Fibroblast of skin of back (primary cell): ENCODE results near the gene YIF1A.
"Not testable (repeated sequence)": the region's sequence is repeated elsewhere in the genome, so short reads cannot be mapped to it uniquely, and the experiment has no call there.

Source experiments
- DNase-seq: peaks from one replicate; pipeline ENCODE4 v3.0.0-alpha.2; 2013

The YIF1A gene

DNA sequence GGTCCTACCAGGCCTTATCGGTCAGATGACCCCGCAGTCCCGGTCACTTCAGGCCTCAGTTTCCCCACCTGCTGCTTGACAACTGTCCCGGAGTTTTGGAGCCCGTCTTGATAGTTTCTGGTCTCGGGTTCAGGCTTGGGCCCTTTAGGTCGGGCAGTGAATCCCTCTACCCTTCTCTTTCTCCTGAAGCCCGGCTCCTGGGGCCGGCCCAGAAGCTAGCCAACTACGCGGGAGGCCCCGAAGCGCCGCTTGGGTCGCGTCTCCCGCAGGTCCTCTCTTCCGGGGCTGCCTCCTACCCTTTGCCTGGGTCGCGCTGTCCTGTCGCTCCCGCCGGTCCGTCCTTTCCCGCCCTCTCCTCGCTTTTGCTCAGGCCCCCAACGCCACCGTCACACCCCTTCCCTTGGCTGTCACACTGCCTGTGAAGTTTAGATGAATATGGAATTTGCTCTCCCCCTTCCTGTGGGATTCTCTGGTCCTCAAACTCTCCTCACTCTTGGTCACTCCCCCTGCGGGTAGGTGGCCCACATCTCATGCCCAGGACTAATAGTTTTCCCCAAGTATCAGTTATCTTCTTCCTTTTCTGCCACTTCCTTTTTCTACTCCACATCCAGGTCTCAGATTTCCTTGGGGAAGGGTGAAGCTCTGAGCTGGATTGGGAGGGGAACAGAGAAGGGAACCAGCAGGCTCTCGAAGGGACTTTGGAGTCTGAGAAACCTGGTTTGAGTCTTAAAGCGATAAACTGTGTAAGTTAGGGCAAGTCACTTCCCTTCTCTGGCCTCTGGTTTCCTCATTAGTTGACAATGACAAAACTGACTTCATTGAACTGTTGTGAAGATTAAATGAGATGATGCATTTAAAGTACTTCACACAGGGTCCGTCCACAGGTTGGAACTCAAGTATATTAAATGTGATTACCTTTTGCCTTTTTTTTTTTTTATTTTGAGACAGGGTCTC lies 19.7 kb downstream of the YIF1A start:
- peak; percentile 72 for DNase-seq

DNA sequence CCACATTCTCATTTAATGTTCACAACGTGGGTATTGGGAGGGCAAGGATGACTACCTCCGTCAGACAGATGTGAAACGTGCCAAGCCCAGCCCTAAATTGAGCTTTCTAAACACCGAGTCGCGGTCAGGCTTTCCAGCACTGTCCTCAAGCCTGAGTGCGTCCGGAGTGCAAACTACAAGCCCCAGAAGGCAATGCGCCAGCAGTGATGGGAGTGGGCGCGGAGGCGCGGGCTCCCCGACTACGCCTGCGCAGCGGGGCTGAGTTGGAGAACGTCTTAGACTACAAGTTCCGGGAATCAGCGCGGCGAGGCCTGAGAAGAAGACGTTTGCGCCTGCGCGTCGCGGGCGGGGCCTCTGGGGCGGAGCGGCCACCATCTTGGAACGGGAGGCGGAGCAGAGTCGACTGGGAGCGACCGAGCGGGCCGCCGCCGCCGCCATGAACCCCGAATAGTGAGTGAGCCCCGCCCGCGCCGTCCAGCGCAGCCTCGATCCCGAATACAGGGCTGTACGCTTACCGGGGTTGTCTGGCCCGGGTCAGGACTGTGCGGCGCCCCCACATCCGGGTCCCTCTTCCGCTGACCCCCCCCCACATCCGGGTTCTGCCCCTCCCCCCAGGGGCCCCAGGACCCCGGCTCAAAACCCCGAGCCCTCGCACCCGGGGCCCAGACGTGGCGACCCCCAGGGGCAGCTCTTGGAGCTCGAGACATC lies 20.5 kb downstream of the YIF1A start, which contains the start of gene RAB1B:
Gene RAB1B, plus strand, starts transcription at position 396 of the 708 bp plus-strand sequence. Its CDS starts 41 bp downstream, at position 437.
- DNase-seq = peak; percentile 99

DNA sequence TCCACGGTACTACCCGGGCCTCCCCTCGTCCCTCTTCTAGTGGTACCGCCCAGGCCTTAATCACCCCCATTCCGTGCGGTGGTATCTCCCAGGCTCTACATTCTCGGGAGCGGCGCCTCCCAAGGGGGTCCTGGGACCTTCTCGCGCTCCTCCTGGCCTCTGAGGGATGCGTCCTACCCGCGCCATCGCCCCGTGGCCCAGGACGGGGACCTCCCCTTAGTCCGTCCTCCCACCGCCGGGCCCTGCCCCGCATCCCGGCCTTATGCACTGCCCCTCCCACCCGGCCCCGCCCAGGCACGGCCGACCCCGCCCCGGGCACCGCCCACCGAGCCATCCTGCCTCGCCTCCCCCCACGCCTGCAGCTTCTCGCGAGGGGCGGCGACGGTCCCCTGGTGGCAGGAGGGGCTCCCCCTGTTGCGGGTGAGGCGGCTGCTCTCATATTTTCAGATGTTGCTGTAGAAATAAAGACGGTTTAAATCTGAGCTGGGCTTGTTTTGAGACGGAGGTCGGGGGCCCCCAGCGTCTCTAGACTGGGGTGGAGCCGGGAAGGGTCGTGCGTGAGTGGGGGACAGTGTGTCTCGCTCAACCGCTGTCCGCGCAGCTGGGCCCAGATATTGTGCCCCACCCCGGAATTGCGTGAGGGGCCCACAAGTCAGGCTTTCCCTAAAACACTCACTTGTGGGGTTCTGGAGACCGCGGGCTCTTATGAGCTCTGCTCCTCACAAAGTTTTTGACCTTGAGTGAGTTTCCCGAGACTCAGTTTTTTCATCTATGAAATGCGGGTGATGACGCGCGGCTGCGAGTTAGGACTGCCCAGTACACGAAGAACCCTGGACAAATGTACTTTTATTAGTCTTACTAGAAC lies 21.3 kb downstream of the YIF1A start:
- DNase-seq = peak; percentile 86

DNA sequence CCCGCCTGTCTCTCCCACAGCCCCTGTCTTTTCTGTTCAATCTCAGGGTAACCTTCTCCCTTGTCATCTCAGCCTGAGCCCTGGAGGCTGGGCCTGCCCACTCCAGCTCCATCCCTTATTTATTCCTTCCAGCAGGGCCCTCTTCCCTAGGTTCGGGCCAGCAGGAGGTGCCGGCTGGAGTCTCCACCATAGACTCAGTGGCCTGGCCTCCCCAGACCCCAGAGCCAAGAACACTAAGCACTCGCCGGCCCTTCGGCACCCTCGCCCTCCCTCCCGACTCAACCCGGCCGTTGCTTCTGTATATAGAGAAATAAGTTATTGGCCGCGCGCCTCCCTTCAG lies 21.9 kb downstream of the YIF1A start:
- no peak for DNase-seq

DNA sequence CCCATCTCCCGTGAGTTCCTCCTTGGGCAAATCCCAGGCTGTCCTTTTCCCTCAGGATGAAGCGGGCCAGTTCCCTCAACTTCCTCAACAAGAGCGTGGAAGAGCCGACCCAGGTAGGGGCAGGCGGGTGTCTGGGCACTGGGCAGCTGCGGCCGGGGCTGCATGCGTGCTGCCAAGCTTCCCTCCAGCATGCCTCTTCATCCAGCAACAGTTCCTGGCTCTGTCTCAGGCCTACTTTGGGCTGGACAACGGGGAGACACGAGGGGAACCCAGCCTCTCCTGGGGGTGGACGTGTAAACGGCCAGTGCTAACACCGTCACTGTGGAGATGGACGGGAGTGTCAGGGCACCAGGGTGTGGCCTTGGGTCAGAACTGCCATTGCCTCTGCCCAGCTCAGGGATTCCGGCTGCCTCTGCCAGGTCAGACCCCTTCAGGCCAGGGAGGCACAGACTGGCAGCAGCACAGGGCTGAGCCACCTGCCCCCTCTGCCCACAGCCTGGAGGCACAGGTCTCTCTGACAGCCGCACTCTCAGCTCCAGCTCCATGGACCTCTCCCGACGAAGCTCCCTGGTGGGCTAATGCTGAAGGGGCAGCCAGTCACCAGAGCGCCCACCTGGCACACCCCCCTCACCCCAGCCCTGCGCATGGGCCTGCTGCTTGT lies 22.4 kb downstream of the YIF1A start:
- no peak for DNase-seq

DNA sequence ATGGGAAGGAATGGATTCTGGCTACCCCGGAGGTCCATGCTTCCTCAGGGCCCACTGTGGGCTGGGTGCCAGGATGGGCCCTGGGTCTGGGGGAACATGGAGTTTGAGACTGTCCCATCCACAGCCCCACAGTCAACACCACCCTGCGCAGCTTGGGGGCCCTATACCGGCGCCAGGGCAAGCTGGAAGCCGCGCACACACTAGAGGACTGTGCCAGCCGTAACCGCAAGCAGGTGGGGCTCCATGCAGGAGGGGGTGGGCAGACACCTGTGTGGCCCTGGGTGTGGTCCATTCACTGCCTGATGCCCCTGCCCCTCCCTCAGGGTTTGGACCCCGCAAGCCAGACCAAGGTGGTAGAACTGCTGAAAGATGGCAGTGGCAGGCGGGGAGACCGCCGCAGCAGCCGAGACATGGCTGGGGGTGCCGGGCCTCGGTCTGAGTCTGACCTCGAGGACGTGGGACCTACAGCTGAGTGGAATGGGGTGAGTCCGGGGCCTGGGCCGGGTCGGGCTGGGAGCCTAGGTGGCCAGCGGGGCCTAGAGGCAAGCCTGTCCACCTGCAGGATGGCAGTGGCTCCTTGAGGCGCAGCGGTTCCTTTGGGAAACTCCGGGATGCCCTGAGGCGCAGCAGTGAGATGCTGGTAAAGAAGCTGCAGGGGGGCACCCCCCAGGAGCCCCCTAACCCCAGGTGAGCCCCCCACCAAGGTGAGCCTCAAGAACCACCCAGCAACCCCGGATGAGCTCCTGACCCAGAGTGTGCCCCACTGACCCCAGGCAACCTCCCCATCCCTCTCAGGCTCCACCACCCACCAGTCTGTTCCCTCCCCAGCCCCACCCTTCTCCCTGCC lies 23.2 kb downstream of the YIF1A start:
- DNase-seq = no peak

DNA sequence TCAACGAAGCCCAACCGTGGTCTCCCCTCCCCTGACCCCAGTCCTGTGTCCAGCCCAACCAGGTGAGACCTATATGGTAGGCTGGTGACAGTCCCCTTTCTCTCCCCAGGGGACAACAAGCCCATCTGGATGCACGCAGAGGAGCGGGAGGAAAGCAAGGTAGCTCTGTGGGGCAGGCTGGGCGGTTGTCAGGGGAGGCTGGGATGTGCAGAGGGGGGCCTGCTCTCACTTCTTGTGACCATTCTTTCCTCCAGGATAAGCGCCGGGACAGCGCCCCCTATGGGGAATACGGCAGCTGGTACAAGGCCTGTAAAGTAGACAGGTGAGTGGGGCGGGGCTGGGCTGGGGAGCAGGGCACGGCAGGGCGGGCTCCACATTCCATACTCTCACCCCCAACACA lies 24.0 kb downstream of the YIF1A start:
- no peak for DNase-seq

DNA sequence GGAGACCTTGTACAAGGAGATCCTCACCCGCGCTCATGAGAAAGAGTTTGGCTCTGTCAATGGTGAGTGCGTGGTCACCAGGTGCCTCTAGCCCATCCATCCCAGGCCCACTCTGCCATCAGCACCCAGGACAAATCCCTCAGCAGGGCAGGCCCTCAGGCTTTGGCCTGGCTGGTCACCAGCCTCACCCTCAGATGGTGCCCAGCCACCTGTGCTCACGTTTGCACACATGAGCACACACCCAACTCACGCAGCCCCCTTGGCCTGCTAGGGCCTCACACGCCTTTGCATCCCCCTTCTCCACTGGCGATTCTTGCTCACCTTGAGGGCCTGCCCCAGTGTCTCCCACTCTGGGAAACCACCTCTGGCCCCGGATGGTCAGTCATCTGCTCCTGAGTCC lies 24.6 kb downstream of the YIF1A start:
- DNase-seq = no peak

DNA sequence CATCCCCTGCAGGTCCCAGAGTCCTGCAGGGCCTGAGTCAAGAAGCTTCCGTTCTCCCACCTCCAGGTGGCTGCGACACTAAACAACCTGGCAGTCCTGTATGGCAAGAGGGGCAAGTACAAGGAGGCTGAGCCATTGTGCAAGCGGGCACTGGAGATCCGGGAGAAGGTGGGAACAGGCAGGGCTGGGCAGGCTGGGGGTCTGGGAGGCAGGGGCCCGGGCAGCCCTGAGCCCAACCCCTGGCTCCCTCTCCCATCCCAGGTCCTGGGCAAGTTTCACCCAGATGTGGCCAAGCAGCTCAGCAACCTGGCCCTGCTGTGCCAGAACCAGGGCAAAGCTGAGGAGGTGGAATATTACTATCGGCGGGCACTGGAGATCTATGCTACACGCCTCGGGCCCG lies 25.2 kb downstream of the YIF1A start:
- DNase-seq = no peak

DNA sequence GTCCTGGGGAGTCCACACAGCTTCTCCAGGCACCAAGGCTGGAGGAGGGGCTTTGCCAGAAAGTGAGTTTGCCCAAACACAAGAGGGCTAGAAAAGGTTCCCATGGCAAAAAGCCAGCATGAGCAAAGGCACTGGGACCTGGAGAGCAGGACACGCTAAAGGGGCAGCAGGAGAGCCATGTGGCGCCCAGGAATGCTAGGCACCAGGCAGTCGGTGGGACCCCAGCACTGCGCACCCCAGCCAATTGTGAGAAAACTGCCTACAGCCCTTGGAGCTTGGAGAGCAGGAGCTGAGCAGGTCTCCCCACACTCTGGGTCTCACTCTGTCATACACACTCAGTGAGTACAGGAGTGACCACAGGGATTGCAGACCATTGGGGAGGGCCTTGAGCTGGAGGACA lies 25.7 kb downstream of the YIF1A start:
- DNase-seq = no peak

DNA sequence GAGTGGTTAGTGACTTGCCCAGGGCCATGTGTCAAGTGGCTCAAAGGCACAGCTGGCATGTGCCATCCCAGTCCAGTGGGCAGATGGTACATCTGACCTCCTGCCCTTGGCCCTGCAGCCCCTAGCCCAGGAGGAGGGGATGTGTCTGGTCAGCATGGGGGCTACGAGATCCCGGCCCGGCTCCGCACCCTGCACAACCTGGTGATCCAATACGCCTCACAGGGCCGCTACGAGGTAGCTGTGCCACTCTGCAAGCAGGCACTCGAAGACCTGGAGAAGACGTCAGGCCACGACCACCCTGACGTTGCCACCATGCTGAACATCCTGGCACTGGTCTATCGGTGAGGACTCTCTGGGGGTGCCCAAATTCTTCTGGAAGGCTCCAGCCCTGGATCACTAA lies 26.2 kb downstream of the YIF1A start:
- DNase-seq = no peak

DNA sequence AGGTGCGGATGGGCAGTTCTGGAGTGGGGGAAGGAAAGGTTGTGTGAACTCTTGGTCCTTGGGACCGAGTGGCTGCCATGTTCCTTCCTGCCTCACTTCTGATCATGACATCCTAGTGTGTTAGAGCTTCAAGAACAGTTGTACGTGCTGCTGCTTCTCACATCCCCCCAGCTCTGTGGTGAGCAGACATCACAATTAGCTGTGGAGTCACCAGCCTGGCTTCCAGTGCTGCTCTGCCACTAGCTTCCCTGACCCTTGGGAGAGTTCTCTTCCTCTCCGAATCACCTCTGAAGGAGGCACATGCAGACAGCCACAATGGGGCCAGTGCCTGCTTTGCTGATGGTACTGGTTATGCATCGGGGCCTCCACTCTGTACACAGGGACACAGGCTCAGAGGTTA lies 26.8 kb downstream of the YIF1A start:
- no peak for DNase-seq

DNA sequence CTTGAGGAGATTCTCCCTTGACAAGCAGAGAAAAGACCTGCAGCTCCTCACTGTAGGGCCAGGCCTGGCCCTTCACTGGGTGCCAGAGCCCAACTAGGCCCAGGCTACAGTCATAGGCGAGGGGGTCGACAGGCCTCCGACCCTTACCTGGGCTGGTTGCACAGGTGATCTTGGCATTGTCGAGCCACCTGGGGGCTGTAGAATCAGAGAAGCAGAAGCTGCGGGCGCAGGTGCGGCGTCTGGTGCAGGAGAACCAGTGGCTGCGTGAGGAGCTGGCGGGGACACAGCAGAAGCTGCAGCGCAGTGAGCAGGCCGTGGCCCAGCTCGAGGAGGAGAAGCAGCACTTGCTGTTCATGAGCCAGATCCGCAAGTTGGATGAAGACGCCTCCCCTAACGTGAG lies 27.4 kb downstream of the YIF1A start:
- no peak for DNase-seq

DNA sequence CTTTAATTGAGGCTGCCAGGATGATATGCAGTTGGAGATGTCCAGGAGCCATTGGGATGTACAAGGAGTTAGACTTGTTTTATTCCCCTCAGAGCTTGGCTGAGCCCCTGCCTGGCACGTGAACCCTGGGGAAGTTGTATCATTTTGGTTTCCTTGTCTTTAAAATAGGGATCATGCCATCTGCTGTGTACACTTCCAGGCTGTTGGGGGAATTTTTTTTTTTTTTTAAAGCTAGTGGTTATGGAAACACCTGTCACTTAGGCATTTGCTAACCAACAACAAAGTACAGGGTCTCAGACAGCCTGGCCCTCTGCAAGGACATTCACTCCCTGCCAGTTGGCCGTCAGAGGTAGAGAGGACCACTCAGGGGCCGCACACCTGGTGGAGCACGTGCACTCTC lies 29.0 kb downstream of the YIF1A start:
- DNase-seq = no peak

DNA sequence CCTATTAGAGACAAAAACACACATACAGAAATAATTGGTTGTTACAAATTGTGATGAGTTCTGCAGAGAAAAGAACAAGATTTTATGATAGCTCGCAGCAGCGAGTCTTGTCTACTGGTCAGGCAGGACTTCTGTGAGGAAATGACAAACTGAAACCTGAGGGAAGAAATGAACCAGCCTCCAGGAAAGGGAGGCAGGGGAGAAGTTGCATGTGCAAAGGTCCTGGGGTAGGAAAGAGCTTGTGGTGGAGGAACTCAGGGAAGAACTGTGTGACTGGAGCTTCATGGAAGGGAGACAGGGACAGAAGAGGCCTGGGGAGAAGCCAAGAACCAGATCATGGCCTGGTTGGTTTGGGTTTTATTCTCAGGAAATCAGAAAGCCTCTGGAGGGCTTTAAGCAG lies 29.7 kb downstream of the YIF1A start:
- no peak for DNase-seq

DNA sequence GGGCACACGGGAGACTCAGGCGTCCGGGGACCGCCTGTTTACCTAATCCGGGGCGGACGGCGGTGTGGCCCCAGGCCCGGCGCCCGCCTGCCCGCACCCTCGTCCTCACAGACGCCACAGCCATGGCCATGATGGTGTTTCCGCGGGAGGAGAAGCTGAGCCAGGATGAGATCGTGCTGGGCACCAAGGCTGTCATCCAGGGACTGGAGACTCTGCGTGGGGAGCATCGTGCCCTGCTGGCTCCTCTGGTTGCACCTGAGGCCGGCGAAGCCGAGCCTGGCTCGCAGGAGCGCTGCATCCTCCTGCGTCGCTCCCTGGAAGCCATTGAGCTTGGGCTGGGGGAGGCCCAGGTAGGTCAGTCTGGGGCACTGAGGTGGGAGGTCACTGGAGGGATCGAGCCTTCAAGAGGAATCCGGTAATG lies 30.5 kb downstream of the YIF1A start:
- DNase-seq = no peak

DNA sequence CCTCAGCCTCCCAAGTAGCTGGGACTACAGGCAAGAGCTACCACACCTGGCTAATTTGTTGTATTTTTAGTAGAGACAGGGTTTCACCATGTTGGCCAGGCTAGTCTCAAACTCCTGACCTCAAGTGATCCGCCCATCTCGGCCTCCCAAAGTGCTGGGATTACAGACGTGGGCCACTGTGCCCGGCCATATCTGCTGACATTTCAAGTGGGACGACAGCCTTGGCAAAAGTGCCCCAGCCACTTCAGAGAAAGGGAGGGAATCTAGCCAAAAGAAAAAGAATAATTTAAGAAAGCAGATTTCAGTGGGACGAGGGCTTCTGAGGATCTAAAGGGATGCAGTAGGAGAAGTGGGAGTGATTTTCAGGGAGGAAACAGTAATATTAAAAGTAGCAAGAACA lies 35.9 kb downstream of the YIF1A start:
- not testable (repeated sequence) for DNase-seq

DNA sequence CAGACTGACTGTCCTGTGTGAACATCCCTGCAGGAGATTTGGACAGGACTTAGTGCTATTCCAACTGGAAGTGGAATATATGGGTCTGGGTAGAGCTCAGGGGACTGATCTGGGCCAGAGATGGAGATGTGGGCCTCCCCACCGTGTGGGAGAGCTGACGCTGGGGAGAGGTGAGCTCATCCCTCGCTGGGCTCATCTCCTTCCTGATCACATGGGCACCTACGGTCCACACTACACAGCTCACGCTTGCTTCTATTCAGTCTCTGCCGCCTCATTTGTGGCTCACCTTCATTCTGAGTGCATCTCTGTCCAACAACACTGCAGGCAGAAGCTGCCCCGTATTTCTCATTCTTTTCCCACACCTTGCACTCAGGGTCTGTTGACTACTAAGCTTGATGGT lies 37.1 kb downstream of the YIF1A start:
- DNase-seq = no peak

DNA sequence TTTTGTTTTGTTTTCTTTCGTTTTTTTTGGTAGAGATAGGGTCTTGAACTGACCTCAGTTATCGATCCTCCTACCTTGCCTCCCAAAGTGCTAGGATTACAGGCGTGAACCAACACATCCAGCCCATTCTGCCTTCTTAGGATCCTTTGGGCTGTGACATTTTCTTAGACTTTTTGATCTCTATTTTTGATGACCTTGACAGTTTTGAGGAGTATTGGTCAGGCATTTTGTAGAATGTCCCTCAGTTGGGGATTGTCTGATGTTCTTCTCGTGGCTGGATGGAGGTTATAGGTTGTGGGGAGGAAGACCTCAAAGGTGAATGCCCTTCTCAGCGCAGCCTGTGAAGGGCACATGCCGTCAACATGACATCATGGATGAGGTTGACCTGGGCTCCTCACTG lies 40.0 kb downstream of the YIF1A start:
- DNase-seq = no peak

DNA sequence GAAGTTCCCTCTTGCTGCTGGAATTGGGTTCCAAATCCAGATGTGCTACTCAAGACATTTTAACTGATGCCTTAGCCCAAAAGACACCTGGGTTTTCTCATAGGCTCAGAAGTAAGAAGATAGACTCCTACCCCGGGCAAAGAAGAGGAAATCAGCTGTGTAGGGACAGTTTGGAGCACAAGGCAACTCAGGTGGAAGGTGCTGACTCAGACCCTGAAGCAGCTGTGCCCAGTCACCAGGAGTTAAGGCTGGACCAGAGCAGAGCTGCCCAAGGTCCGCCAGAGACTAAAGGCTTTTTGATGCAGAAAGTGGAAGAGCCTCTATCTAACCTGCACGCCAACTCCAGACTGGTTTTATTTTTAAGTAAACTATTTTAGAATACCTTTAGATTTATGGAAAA lies 41.1 kb downstream of the YIF1A start:
- no peak for DNase-seq

DNA sequence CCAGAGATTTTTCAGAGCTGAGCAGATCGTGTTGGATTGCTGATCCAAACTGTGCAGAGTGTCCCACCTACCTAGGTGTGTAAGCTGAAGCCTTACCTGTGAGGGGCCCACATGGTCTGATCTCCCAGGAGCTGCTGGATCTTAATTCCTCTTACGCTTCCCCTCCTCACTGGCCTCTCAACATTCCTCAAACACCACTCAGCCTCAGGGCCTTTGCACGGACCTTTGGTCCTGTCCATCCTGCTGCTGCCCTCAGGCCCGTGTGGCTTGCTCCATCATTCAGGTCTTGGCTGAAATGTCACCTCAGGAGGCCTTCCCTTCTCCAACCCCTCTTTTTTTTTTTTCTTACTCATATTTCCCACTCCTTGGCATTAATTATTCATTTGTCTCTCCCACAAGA lies 41.6 kb downstream of the YIF1A start:
- no peak for DNase-seq
